ENCODE data around the gene ICAM1. TPM values are rescaled to one million over a fixed set of nuclear protein-coding genes. Genes with fewer than 3 reads are reported as not detected.

The ICAM1 gene
- total and polyA plus RNA-seq, 2 of the 8 experiments (the other 6 are each of a cell fraction or from before 2014, with no cell fraction given): 4.0 to 9.4 TPM

GRCh38 chr19:10270180-10270615 lies 722 bp upstream of the ICAM1 start (continued):
- peak; percentile 40 for TF ChIP-seq EZH2 (IDR thresholded peaks at IDR 0.05; ENCODE audit: low read depth, low read length, severe bottlenecking)
- no peak for TF ChIP-seq POU5F1 (IDR thresholded peaks at IDR 0.05; ENCODE audit: low read depth, low read length)
- peak; percentile 17 for TF ChIP-seq KDM4A (IDR thresholded peaks at IDR 0.05; ENCODE audit: low read depth, low read length, severe bottlenecking)
- peak; percentile 68 for TF ChIP-seq RNF2 (IDR thresholded peaks at IDR 0.05; ENCODE audit: borderline replicate concordance, low read depth, low read length, missing control alignments, poor library complexity, severe bottlenecking)

Measured in H1 (cell line).